ENCODE measurements around the gene ZNF276.

The ZNF276 gene

DNA sequence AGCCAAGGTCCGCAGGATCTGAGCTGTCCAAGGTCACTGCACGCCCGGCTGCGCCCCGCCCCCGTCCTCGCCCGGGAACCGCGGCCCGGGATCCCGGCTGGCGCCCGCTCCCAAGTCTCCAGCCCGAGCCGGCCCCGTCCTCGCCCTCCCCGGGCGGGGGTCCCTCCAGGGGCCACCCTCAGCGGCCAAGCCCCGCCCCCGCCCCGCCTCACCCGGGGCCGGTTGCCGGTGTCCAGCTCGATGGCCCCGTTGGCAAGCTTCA, 855 bp upstream of the ZNF276 start:
- DNase-seq (ENCODE audit: low spot score), result no peak
- H3K4me3 ChIP-seq, result peak overlapping the region; percentile 95
- TF ChIP-seq CTCF (IDR thresholded peaks at IDR 0.05), result no peak
- peak overlapping the region; percentile 86 to 97 for H3K27ac ChIP-seq

DNA sequence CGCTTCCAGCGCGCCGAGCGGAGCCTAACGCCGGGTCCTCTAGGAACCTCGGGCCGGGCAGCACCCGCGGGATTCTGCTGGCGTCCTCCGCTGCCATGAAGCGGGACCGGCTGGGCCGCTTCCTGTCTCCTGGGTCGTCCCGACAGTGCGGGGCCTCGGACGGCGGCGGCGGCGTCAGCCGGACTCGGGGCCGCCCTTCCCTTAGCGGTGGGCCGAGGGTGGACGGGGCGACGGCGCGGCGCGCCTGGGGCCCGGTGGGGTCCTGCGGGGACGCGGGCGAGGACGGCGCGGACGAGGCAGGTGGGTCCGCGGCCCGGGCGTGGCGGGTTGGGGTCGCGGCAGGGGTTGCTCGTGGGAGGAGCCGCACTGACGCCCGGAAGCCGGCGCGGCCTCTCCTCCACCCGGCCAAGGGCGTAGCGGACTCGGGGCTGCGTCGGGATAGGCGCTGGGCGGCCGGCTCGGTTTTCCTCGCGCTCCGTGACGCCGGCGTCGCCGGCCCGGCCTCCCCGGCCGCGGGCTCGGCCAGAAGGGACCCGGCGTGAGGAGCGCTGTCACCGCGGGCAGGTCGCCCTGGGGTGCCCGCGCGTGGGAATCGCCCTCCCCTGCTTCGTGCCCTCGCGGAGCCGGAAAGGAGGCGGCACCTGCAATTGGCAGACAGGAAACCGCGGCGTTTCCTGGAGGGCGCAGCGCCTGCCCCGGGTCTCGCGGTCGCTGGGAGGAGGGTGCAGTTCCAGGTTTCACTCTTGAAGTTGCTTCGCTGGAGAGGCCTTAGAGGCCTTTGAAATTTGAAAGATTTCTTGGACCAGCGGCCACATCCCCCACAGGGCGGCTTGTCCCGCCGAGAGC, 432 bp downstream of the ZNF276 start:
- TF ChIP-seq CTCF (IDR thresholded peaks at IDR 0.05), result no peak
- Histone ChIP-seq H3K27ac (peak overlapping the region; percentile 86 to 97), H3K4me3 (peak overlapping the region; percentile 95)
- peak; percentile 84 for DNase-seq (ENCODE audit: low spot score)

GRCh38 chr16:89722392-89723278, 1.3 kb downstream of the ZNF276 start:
- no peak for TF ChIP-seq CTCF (IDR thresholded peaks at IDR 0.05)
- Histone ChIP-seq H3K4me3 (peak overlapping the region; percentile 95), H3K27ac (peak overlapping the region; percentile 86 to 97)
- DNase-seq (ENCODE audit: low spot score), result no peak

- Histone ChIP-seq H3K4me3 (peak overlapping the region; percentile 95), H3K27ac (peak overlapping the region in 1 of 2 donors; percentile 97)
- no peak for DNase-seq (ENCODE audit: low spot score)
- TF ChIP-seq CTCF (IDR thresholded peaks at IDR 0.05), result no peak
Measured at GRCh38 chr16:89723279-89724250, 2.2 kb downstream of the ZNF276 start.

DNA sequence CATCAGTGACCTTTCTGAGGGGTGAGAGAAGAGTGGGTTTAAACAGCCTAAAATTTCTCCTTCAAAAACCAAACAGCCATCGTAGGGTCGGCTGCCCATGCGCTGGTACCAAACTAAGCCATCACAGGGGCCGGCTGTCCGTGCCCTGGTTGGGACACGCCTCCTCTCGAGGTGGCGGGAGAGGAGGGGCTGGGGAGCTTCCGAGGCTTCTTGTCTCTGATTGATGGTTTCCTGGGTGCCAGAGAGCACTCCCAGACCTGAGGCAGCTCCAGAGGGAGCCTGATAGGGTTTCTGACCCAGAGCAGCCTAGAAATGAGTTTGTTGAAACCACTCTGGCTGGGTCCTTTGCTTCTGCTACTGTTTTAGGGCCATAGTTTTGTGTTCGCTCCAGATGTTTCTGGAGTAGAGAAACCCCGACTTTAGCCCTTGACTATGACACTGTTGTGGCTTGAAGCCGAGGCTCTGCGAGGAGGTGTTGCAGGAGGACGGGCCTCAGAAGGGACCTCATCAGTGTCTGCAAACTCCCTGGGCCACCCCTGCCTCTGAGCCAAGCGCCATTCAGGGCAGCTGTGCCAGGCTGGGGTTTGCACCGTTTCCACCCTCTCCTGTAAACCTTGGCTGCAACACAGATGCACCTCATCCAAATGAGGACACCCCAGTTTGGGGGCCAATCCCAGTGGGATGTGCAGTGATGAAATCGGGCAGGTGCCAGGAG, 6.2 kb downstream of the ZNF276 start:
- TF ChIP-seq CTCF (IDR thresholded peaks at IDR 0.05), result no peak
- DNase-seq (ENCODE audit: low spot score), result no peak
- Histone ChIP-seq H3K4me3 (no peak overlapping the region), H3K27ac (no peak overlapping the region)

DNA sequence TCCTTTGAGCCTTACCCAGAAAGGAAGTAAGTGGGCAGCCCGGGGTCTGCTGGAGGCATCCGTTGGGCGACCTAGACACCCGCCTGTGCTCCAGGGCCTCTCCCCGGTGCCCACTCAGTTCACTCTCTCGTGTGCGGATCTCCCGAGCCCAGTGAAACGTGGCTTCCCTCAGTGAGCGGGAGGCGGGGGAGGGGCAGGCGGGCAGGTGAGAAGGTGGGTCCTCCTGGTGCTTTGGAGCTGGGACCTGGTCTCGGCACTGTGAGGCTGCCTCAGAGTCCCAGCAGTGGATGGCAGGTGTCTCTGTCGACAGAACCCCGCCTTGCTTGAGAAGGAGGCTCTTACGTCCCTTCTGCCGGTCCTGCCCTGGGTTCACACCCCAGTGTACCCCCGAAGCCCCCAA, 8.0 kb downstream of the ZNF276 start:
- Histone ChIP-seq H3K4me3 (no peak overlapping the region), H3K27ac (no peak overlapping the region)
- no peak for DNase-seq (ENCODE audit: low spot score)
- no peak for TF ChIP-seq CTCF (IDR thresholded peaks at IDR 0.05)
